SK-N-SH treated with all-trans-retinoic acid at 6 μM for 48 hours (cell line): Measurements from ENCODE around the gene SOX30.

ENCODE experiments used
- ATAC-seq: fragments of 200-7000 bp; cut with Tn5 transposase; 3 replicates; pipeline ENCODE4 v1.9.1; 2020; ENCODE audit warnings: mild to moderate bottlenecking, moderate library complexity
- ARNTL ChIP-seq: fragments of 450-650 bp; formaldehyde crosslinking; IDR thresholded peaks from 2 replicates; pipeline ENCODE4 v1.5.0; 2020; ENCODE audit warnings: low read depth, mild to moderate bottlenecking, moderate library complexity, borderline replicate concordance
- ISL1 ChIP-seq: fragments of 250-450 bp; sonication (Bioruptor Pico); IDR thresholded peaks from 2 replicates; pipeline ENCODE4 v2.1.2; 2022; ENCODE audit warnings: mild to moderate bottlenecking, moderate library complexity
- OSR1 ChIP-seq: fragments of 250-450 bp; sonication (Bioruptor Pico); IDR thresholded peaks from 2 replicates; pipeline ENCODE4 v1.8.0; 2022; ENCODE audit warnings: moderate library complexity, mild to moderate bottlenecking, inconsistent platforms
- PPARA ChIP-seq: fragments of 250-450 bp; sonication (Bioruptor Pico); IDR thresholded peaks from 2 replicates; pipeline ENCODE4 v1.5.0; 2020; ENCODE audit warnings: mild to moderate bottlenecking, borderline replicate concordance
- RARB ChIP-seq: fragments of 250-450 bp; sonication (Bioruptor Pico); IDR thresholded peaks from 2 replicates; pipeline ENCODE4 v1.8.0; 2021; ENCODE audit warnings: mild to moderate bottlenecking, moderate library complexity
- SNAI2 ChIP-seq: fragments of 250-450 bp; sonication (Bioruptor Pico); IDR thresholded peaks from 2 replicates; pipeline ENCODE4 v1.5.0; 2020; ENCODE audit warnings: mild to moderate bottlenecking, moderate library complexity
- TCF4 ChIP-seq: fragments of 250-450 bp; sonication (Bioruptor Pico); IDR thresholded peaks from 2 replicates; pipeline ENCODE4 v1.8.0; 2021; ENCODE audit warnings: mild to moderate bottlenecking, moderate library complexity, borderline replicate concordance
- TOX ChIP-seq: fragments of 250-450 bp; sonication (Bioruptor Pico); IDR thresholded peaks from 2 replicates; pipeline ENCODE4 v1.8.0; 2021; ENCODE audit warnings: mild to moderate bottlenecking, moderate library complexity, borderline replicate concordance
- ZC3H10 ChIP-seq: fragments of 250-450 bp; sonication (Bioruptor Pico); IDR thresholded peaks from 2 replicates; pipeline ENCODE4 v1.5.1; 2021; ENCODE audit warnings: mild to moderate bottlenecking, moderate library complexity
- ZFP3 ChIP-seq: fragments of 250-450 bp; sonication (Bioruptor Pico); IDR thresholded peaks from 2 replicates; pipeline ENCODE4 v1.5.0; 2020; ENCODE audit warnings: mild to moderate bottlenecking, moderate library complexity
- ZFP30 ChIP-seq: fragments of 450-650 bp; formaldehyde crosslinking; IDR thresholded peaks from 2 replicates; pipeline ENCODE4 v1.5.0; 2022; ENCODE audit warnings: mild to moderate bottlenecking, moderate library complexity
- ZNF565 ChIP-seq: fragments of 450-650 bp; formaldehyde crosslinking; conservative IDR thresholded peaks from 2 replicates; pipeline ENCODE4 v1.5.0; 2020; ENCODE audit warnings: low read depth, mild to moderate bottlenecking, moderate library complexity
- ZNF70 ChIP-seq: fragments of 450-650 bp; formaldehyde crosslinking; IDR thresholded peaks from 2 replicates; pipeline ENCODE4 v1.5.0; 2020; ENCODE audit warnings: mild to moderate bottlenecking, moderate library complexity
- ZNF8 ChIP-seq: fragments of 450-650 bp; formaldehyde crosslinking; IDR thresholded peaks from 2 replicates; pipeline ENCODE4 v1.5.0; 2020; ENCODE audit warnings: mild to moderate bottlenecking, moderate library complexity
- TF ChIP-seq, protein P1 (sequence below): fragments of 250-450 bp; sonication (Bioruptor Pico); IDR thresholded peaks from 2 replicates; pipeline ENCODE4 v1.5.1; 2020; ENCODE audit warnings: low read depth, mild to moderate bottlenecking, moderate library complexity
- TF ChIP-seq, protein P2 (sequence below): fragments of 250-450 bp; sonication (Bioruptor Pico); IDR thresholded peaks from 2 replicates; pipeline ENCODE4 v1.8.0; 2020; ENCODE audit warnings: mild to moderate bottlenecking, moderate library complexity, borderline replicate concordance
- TF ChIP-seq, protein P3 (sequence below): fragments of 250-450 bp; sonication (Bioruptor Pico); IDR thresholded peaks from 2 replicates; pipeline ENCODE4 v1.8.0; 2021; ENCODE audit warnings: low read depth, mild to moderate bottlenecking, moderate library complexity, borderline replicate concordance
- TF ChIP-seq, protein P4 (sequence below): fragments of 250-450 bp; sonication (Bioruptor Pico); IDR thresholded peaks from 2 replicates; pipeline ENCODE4 v1.5.0; 2020; ENCODE audit warnings: mild to moderate bottlenecking, moderate library complexity
- TF ChIP-seq, protein P5 (sequence below): fragments of 250-450 bp; sonication (Bioruptor Pico); IDR thresholded peaks from 2 replicates; pipeline ENCODE4 v1.5.1; 2021; ENCODE audit warnings: mild to moderate bottlenecking, moderate library complexity

SOX30 gene

DNA sequence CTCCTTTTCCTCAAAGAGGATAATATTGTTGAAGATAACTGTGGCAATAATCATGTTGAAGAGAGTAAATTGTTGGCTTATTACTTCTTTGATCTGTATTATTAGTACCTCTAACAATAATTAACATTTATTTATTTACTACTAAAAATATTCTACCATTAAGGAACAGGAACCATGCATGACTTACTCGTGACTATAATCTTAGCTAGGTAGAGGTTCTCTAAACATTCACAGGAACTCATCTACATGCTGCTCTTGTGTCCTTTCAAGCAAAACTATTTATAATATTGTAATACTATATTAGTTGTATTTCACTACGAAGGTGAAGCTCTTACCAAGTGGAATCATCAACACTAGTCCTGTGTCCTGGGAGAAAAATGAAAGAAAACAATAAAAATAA, 3.1 kb downstream of the SOX30 start:
- ATAC-seq: no peak
- no peak for TF ChIP-seq ZFP30 (CRISPR knock-in tag)

DNA sequence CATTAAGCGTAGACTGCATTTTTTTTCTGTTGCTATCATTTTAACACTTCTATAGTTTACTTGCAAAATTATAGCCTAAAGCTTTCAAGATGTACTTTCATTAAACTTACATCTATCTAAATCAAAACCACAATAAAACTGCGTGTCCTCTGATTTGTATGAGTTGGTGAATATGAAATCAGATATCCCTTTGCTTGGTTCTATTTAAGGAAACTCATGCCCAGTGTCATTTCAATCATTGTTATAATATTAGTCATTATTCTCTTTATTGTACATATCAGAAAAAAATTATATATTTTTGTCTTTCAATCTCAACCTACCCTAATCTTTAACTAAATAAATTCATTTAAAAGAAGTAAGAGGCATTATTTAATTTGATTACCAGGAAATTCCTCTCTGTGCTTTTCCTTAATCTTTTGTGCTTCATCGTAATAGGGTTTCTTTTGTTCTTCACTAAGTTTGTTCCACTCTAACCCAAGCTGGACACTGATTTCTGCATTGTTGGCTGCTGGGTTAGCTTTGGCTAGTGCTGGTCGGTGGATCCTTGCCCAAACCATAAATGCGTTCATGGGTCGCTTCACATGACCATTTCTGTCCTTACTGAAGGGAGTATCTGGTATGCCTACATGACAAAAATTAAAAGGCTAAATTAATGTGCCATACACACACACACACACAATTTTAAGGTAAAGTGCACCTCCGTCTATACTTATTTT, 3.8 kb downstream of the SOX30 start:
- peak; percentile 72 for ATAC-seq
- no peak for TF ChIP-seq TCF4 (CRISPR knock-in tag)
- TF ChIP-seq, protein P1, sequence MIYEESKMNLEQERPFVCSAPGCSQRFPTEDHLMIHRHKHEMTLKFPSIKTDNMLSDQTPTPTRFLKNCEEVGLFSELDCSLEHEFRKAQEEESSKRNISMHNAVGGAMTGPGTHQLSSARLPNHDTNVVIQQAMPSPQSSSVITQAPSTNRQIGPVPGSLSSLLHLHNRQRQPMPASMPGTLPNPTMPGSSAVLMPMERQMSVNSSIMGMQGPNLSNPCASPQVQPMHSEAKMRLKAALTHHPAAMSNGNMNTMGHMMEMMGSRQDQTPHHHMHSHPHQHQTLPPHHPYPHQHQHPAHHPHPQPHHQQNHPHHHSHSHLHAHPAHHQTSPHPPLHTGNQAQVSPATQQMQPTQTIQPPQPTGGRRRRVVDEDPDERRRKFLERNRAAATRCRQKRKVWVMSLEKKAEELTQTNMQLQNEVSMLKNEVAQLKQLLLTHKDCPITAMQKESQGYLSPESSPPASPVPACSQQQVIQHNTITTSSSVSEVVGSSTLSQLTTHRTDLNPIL (CRISPR knock-in tag): no peak
- no peak for TF ChIP-seq ZNF8 (CRISPR knock-in tag)
- TF ChIP-seq ZC3H10: no peak
- no peak for TF ChIP-seq ZFP30 (CRISPR knock-in tag)
- no peak for TF ChIP-seq ISL1 (CRISPR knock-in tag)
- no peak for TF ChIP-seq RARB
- no peak for TF ChIP-seq PPARA (CRISPR knock-in tag)
- TF ChIP-seq, all 23 proteins: peak for 0

DNA sequence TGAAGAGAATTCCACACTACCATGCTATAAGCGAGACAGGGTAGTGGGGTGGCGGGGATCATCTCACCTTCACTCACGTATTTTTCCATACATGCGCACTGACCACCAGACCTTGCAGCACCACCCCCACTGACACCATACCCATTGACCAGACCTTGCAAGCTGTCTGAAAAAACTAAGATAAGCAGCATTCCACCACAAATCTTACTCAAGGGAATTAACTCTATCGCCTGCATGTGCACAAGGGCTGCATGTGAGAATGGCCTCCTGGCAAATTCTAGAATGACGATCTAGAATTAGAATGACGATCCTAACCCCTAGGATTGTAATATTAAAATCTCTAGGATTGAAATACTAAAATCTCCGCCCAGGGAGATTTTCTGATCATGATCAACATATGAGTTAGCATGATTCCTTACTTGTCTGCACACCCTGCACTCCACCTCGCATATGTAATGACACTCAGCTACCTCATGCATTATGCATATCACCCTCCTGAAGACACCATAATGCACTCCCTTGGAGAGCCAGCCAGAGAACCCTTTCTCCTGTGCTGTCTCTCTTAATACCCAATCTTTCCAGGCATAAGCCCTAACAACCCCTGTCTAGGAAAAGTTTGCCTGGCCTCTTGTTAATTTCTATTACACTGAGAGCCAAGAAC, 11.7 kb downstream of the SOX30 start:
- TF ChIP-seq RARB: no peak
- TF ChIP-seq SNAI2 (CRISPR knock-in tag): no peak
- ATAC-seq: no peak

DNA sequence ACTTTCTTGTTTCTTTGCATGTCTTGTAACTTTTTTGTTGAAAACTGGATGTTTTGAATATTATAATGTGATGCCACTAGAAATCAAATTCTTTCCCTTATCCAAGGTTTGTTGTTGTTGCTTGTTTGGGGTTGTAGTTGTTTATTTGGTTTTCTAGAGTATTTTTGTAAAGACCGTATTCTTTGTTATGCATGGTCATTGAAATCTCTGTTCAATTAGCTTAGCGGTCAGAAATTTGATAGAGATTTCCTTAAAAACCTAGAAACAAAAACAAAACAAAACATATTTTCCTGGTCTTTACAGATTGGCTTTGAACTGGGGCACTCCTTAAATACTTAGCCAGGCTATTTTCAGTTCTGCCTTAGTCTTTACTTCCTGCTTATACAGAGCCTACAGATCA, 21.9 kb downstream of the SOX30 start:
- no peak for ATAC-seq
- TF ChIP-seq ZNF565: no peak
- TF ChIP-seq, all 23 proteins: peak for 0

DNA sequence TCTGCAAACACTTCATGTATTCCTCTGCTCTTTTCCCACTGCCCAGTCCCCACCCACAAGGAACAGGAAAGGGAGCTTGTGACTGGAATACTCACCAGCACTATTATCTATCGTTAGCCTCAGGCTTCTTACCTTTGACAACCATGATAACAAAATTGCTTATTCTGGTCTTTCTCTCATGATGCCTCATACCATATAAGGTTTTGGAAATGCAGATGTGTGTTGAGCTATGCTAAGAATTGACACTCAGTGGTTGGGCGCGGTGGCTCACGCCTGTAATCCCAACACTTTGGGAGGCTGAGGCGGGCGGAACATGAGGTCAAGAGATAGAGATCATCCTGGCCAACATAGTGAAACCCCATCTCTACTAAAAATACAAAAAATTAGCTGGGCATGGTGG, 25.4 kb downstream of the SOX30 start:
- no peak for ATAC-seq
- TF ChIP-seq ZC3H10 (no peak), PPARA (CRISPR knock-in tag) (no peak), TOX (no peak), ZFP3 (no peak)
- TF ChIP-seq, protein P2, sequence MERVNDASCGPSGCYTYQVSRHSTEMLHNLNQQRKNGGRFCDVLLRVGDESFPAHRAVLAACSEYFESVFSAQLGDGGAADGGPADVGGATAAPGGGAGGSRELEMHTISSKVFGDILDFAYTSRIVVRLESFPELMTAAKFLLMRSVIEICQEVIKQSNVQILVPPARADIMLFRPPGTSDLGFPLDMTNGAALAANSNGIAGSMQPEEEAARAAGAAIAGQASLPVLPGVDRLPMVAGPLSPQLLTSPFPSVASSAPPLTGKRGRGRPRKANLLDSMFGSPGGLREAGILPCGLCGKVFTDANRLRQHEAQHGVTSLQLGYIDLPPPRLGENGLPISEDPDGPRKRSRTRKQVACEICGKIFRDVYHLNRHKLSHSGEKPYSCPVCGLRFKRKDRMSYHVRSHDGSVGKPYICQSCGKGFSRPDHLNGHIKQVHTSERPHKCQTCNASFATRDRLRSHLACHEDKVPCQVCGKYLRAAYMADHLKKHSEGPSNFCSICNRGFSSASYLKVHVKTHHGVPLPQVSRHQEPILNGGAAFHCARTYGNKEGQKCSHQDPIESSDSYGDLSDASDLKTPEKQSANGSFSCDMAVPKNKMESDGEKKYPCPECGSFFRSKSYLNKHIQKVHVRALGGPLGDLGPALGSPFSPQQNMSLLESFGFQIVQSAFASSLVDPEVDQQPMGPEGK (CRISPR knock-in tag): no peak
- TF ChIP-seq, protein P3, sequence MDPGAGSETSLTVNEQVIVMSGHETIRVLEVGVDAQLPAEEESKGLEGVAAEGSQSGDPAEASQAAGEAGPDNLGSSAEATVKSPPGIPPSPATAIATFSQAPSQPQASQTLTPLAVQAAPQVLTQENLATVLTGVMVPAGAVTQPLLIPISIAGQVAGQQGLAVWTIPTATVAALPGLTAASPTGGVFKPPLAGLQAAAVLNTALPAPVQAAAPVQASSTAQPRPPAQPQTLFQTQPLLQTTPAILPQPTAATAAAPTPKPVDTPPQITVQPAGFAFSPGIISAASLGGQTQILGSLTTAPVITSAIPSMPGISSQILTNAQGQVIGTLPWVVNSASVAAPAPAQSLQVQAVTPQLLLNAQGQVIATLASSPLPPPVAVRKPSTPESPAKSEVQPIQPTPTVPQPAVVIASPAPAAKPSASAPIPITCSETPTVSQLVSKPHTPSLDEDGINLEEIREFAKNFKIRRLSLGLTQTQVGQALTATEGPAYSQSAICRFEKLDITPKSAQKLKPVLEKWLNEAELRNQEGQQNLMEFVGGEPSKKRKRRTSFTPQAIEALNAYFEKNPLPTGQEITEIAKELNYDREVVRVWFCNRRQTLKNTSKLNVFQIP (CRISPR knock-in tag): no peak

DNA sequence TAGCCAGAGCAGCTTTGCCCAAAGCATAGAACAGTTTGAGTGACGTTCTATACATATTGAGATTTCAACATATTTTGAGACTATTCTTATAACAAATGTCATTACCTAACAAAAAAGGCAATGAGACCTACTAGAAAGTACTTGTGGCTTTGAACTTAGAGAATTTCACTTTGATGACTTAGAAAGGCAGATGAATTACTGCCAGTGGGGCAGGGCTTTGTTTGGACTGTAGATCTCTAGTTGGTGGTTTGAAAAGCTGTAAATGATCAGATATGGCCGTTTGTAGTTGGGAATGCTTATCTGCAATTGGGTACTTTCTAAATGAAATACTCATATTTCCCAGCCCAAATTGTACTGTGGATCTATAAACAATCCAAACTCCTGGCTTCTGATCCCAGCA, 28.1 kb downstream of the SOX30 start:
- TF ChIP-seq OSR1 (CRISPR knock-in tag): no peak
- no peak for TF ChIP-seq TOX
- TF ChIP-seq ZNF70 (CRISPR knock-in tag): no peak
- TF ChIP-seq RARB: no peak
- no peak for TF ChIP-seq ARNTL (CRISPR knock-in tag)
- no peak for TF ChIP-seq TCF4 (CRISPR knock-in tag)
- TF ChIP-seq, protein P4, sequence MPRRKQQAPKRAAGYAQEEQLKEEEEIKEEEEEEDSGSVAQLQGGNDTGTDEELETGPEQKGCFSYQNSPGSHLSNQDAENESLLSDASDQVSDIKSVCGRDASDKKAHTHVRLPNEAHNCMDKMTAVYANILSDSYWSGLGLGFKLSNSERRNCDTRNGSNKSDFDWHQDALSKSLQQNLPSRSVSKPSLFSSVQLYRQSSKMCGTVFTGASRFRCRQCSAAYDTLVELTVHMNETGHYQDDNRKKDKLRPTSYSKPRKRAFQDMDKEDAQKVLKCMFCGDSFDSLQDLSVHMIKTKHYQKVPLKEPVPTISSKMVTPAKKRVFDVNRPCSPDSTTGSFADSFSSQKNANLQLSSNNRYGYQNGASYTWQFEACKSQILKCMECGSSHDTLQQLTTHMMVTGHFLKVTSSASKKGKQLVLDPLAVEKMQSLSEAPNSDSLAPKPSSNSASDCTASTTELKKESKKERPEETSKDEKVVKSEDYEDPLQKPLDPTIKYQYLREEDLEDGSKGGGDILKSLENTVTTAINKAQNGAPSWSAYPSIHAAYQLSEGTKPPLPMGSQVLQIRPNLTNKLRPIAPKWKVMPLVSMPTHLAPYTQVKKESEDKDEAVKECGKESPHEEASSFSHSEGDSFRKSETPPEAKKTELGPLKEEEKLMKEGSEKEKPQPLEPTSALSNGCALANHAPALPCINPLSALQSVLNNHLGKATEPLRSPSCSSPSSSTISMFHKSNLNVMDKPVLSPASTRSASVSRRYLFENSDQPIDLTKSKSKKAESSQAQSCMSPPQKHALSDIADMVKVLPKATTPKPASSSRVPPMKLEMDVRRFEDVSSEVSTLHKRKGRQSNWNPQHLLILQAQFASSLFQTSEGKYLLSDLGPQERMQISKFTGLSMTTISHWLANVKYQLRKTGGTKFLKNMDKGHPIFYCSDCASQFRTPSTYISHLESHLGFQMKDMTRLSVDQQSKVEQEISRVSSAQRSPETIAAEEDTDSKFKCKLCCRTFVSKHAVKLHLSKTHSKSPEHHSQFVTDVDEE (CRISPR knock-in tag): no peak
- TF ChIP-seq, protein P5, sequence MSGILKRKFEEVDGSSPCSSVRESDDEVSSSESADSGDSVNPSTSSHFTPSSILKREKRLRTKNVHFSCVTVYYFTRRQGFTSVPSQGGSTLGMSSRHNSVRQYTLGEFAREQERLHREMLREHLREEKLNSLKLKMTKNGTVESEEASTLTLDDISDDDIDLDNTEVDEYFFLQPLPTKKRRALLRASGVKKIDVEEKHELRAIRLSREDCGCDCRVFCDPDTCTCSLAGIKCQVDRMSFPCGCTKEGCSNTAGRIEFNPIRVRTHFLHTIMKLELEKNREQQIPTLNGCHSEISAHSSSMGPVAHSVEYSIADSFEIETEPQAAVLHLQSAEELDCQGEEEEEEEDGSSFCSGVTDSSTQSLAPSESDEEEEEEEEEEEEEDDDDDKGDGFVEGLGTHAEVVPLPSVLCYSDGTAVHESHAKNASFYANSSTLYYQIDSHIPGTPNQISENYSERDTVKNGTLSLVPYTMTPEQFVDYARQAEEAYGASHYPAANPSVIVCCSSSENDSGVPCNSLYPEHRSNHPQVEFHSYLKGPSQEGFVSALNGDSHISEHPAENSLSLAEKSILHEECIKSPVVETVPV (CRISPR knock-in tag): no peak
- TF ChIP-seq, protein P2 (CRISPR knock-in tag): no peak
- TF ChIP-seq ZFP30 (CRISPR knock-in tag): no peak
- ATAC-seq: no peak
